Endothelial cell of umbilical vein (primary cell): ENCODE data around the gene CXCL10.

Experiments
- CTCF ChIP-seq, 2 donors: IDR thresholded peaks; 1 replicate in 1 of 2; 2 replicates in 1 of 2; pipeline ENCODE4 v1.5.1; 2011; ENCODE audit warnings: low read length in 2 of 2, mild to moderate bottlenecking in 2 of 2, moderate library complexity in 2 of 2, control low read depth in 1 of 2, inconsistent platforms in 1 of 2, low read depth in 1 of 2; ENCODE audit not compliant: insufficient read depth in 1 of 2; ENCODE audit errors: extremely low read depth in 1 of 2
- EZH2 ChIP-seq: IDR thresholded peaks from 2 replicates; pipeline ENCODE4 v1.6.1; 2012; ENCODE audit warnings: borderline replicate concordance, low read depth, mild to moderate bottlenecking, moderate library complexity, low read length, inconsistent platforms; ENCODE audit not compliant: severe bottlenecking
- POLR2A ChIP-seq: IDR thresholded peaks from 2 replicates; pipeline ENCODE4 v1.6.1; 2012; ENCODE audit warnings: low read depth, mild to moderate bottlenecking, control low read depth, low read length

- TF ChIP-seq EZH2 (no peak), CTCF (IDR thresholded peaks at IDR 0.05; ENCODE audit: extremely low read depth in 1 of 2, insufficient read depth in 1 of 2, low read depth in 1 of 2, low read length in 2 of 2) (no peak), POLR2A (no peak)
Observed at GRCh38 chr4:76035141-76035540, 11.8 kb upstream of the CXCL10 start.
